HepG2 (cell line): ENCODE measurements around the gene CLPSL2. TPM values are rescaled to one million over a fixed set of nuclear protein-coding genes. Genes with fewer than 3 reads are reported as not detected.

ENCODE experiments used
- HNF4G ChIP-seq, 2 experiments: sonication (generic) in 1 of 2; formaldehyde crosslinking in 1 of 2; IDR thresholded peaks; 2 replicates each; pipeline versions ENCODE4 v1.4.0 to v1.6.1; 2011 to 2020; ENCODE audit warnings: borderline replicate concordance in 2 of 2, low read depth in 2 of 2, mild to moderate bottlenecking in 2 of 2, low read length in 1 of 2, missing genetic modification reagents in 1 of 2, moderate library complexity in 1 of 2
- HNRNPH1 ChIP-seq: fragments of 200-400 bp; formaldehyde crosslinking; optimal IDR thresholded peaks from 2 replicates; pipeline ENCODE3; 2017; ENCODE audit warnings: mild to moderate bottlenecking, low read depth, low read length
- SMARCE1 ChIP-seq: fragments of 450-650 bp; IDR thresholded peaks from 2 replicates; pipeline ENCODE4 v1.6.1; 2017; ENCODE audit warnings: borderline replicate concordance
- SP2 ChIP-seq: sonication (generic); formaldehyde crosslinking; IDR thresholded peaks from 2 replicates; pipeline ENCODE4 v1.5.1; 2020; ENCODE audit warnings: mild to moderate bottlenecking, missing genetic modification reagents
- SUZ12 ChIP-seq: fragments of 150-350 bp; IDR thresholded peaks from 2 replicates; pipeline ENCODE4 v1.6.1; 2014; ENCODE audit warnings: low read depth, low read length
- YEATS2 ChIP-seq: sonication (generic); formaldehyde crosslinking; IDR thresholded peaks from 2 replicates; pipeline ENCODE4 v1.4.0; 2020; ENCODE audit warnings: missing genetic modification reagents, borderline replicate concordance
- ZNF101 ChIP-seq: sonication (generic); formaldehyde crosslinking; IDR thresholded peaks from 2 replicates; pipeline ENCODE4 v1.4.0; 2020; ENCODE audit warnings: mild to moderate bottlenecking, low read depth, missing genetic modification reagents, borderline replicate concordance
- ZNF180 ChIP-seq: sonication (generic); formaldehyde crosslinking; IDR thresholded peaks from 2 replicates; pipeline ENCODE4 v1.4.0; 2020; ENCODE audit warnings: low read depth, missing genetic modification reagents, borderline replicate concordance
- ZNF337 ChIP-seq: sonication (generic); formaldehyde crosslinking; IDR thresholded peaks from 2 replicates; pipeline ENCODE4 v1.5.1; 2020; ENCODE audit warnings: missing genetic modification reagents, low read depth, mild to moderate bottlenecking, borderline replicate concordance
- ZNF33A ChIP-seq: sonication (generic); formaldehyde crosslinking; IDR thresholded peaks from 2 replicates; pipeline ENCODE4 v1.5.1; 2020; ENCODE audit warnings: missing genetic modification reagents, mild to moderate bottlenecking, moderate library complexity, borderline replicate concordance
- ZNF749 ChIP-seq: sonication (generic); formaldehyde crosslinking; IDR thresholded peaks from 2 replicates; pipeline ENCODE4 v1.8.0; 2022; ENCODE audit warnings: mild to moderate bottlenecking, missing genetic modification reagents, moderate library complexity, borderline replicate concordance
- polyA plus RNA-seq, 8 experiments: library from polyadenylated mRNA; depleted of rRNA in 3 of 8; stranded (reverse) in 7 of 8; unstranded in 1 of 8; fragments of >200 nt; fragmentation: Illumina TruSeq in 4 of 8; extraction: Trizol in 4 of 8; gene quantifications; 2 replicates each; pipeline versions ENCODE4 v1.2.1 to v1.2.3, GENCODE V29; 2011 to 2016; ENCODE audit warnings: low read depth in 4 of 8, missing spikeins in 1 of 8, mixed read lengths in 1 of 8; ENCODE audit not compliant: insufficient read depth in 1 of 8
- total RNA-seq, 5 experiments: library from RNA; depleted of rRNA; stranded (reverse); fragments of >200 nt; fragmentation: Illumina TruSeq; extraction: Trizol; gene quantifications; 2 replicates each; pipeline ENCODE4 v1.2.3, GENCODE V29; 2016; ENCODE audit warnings: low read depth in 1 of 5
- TF ChIP-seq, protein P1 (sequence below): IDR thresholded peaks from 2 replicates; pipeline ENCODE4 v1.6.1; 2012; ENCODE audit warnings: low read length, improper control_type of control experiment

CLPSL2 gene
- total and polyA plus RNA-seq, 2 of the 13 experiments (the other 11 are each of a cell fraction or from before 2014, with no cell fraction given): not detected

DNA sequence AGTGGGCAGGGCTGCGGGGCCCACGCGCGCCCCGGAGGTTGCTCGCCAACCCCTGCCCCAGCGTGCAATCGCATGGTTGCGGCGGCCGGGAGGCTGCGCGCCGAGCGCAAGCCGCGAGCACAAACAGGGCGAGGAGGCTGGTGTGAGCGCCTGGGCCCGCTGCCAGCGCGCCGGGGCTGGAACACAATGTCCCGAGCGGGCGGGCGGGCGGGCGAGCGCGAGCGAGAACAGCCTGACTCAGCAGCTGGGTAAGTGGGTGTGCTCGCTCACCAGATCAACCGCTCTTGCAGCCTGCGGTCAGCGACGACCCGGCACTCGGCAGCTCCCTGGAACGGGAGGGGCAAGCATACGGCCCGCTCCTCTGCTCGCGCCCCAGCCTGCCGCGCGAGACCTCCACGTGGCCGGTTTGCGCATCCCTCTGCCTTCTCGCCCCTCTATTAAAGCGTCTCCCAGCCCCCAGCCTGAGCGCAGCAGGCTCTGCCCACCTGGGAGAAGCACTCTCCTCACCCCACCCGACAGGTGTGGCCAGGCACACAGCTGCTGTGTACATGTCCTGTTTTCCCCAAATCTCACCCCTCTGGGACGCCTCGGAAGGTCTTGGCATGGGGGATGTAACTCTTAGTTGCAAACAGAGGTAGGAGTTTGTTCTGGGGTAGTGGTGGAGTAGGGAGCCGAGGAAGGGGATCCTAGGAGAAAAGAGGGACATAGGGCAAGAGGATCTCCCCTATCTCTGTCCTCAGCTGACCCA lies 48.3 kb upstream of the CLPSL2 start (continued):
- TF ChIP-seq ZNF101 (CRISPR knock-in tag) (no peak), YEATS2 (CRISPR knock-in tag) (peak; percentile 22), HNF4G (IDR thresholded peaks at IDR 0.05; ENCODE audit: borderline replicate concordance, low read depth, low read length) (no peak), HNF4G (CRISPR knock-in tag; IDR thresholded peaks at IDR 0.05; ENCODE audit: borderline replicate concordance, low read depth) (no peak), HNRNPH1 (no peak), SUZ12 (no peak), ZNF33A (no peak), SP2 (CRISPR knock-in tag) (no peak; the same call in 1 of the 2 replicates), ZNF337 (CRISPR knock-in tag) (no peak), ZNF180 (0 out of 2 replicates have a peak, but pooled peaks have one; percentile 72), SMARCE1 (no peak), ZNF749 (CRISPR knock-in tag) (peak; percentile 79; the same call in 1 of the 2 replicates)
- TF ChIP-seq, protein P1, sequence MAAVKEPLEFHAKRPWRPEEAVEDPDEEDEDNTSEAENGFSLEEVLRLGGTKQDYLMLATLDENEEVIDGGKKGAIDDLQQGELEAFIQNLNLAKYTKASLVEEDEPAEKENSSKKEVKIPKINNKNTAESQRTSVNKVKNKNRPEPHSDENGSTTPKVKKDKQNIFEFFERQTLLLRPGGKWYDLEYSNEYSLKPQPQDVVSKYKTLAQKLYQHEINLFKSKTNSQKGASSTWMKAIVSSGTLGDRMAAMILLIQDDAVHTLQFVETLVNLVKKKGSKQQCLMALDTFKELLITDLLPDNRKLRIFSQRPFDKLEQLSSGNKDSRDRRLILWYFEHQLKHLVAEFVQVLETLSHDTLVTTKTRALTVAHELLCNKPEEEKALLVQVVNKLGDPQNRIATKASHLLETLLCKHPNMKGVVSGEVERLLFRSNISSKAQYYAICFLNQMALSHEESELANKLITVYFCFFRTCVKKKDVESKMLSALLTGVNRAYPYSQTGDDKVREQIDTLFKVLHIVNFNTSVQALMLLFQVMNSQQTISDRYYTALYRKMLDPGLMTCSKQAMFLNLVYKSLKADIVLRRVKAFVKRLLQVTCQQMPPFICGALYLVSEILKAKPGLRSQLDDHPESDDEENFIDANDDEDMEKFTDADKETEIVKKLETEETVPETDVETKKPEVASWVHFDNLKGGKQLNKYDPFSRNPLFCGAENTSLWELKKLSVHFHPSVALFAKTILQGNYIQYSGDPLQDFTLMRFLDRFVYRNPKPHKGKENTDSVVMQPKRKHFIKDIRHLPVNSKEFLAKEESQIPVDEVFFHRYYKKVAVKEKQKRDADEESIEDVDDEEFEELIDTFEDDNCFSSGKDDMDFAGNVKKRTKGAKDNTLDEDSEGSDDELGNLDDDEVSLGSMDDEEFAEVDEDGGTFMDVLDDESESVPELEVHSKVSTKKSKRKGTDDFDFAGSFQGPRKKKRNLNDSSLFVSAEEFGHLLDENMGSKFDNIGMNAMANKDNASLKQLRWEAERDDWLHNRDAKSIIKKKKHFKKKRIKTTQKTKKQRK: no peak
